ENCODE data around the gene BAIAP2L1.

- no peak for TF ChIP-seq CTCF (IDR thresholded peaks at IDR 0.05; ENCODE audit: low read length)
- TF ChIP-seq EZH2 (optimal IDR thresholded peaks at IDR 0.05; ENCODE audit: low read depth, low read length) = no peak
Observed at GRCh38 chr7:98293746-98294145, 107.1 kb downstream of the BAIAP2L1 start.
